H9 (cell line): ENCODE results near the gene DNAJB6. TPM values are rescaled to one million over a fixed set of nuclear protein-coding genes. Genes with fewer than 3 reads are reported as not detected.

Experiments
- DNase-seq: peaks from one replicate; pipeline ENCODE4 v3.0.0-alpha.2; 2017
- H2AFZ ChIP-seq: one replicate; pipeline ENCODE4 v1.6.1; 2013; ENCODE audit warnings: mild to moderate bottlenecking, low read length, control low read depth, moderate library complexity
- H2AK5ac ChIP-seq: 2 replicates; pipeline ENCODE4 v1.6.1; 2013; ENCODE audit warnings: low read length, control low read depth, mixed read lengths; ENCODE audit not compliant: insufficient read length
- H2BK120ac ChIP-seq: one replicate; pipeline ENCODE4 v1.6.1; 2013; ENCODE audit warnings: low read depth, mild to moderate bottlenecking, low read length, control low read depth, inconsistent platforms; ENCODE audit not compliant: poor library complexity, severe bottlenecking
- H2BK12ac ChIP-seq: 2 replicates; pipeline ENCODE4 v1.6.1; 2013; ENCODE audit warnings: low read length, control low read depth, mixed read lengths, low read depth; ENCODE audit not compliant: insufficient read length
- H2BK15ac ChIP-seq: 2 replicates; pipeline ENCODE4 v1.6.1; 2013; ENCODE audit warnings: low read depth, low read length, control low read depth
- H2BK20ac ChIP-seq: one replicate; pipeline ENCODE4 v1.6.1; 2013; ENCODE audit warnings: low read depth, mild to moderate bottlenecking, low read length, control low read depth, inconsistent platforms; ENCODE audit not compliant: poor library complexity, severe bottlenecking
- H2BK5ac ChIP-seq: 2 replicates; pipeline ENCODE4 v1.6.1; 2013; ENCODE audit warnings: low read length, control low read depth, mixed read lengths; ENCODE audit not compliant: insufficient read length
- H3K14ac ChIP-seq: 2 replicates; pipeline ENCODE4 v1.6.1; 2013; ENCODE audit warnings: low read length, control low read depth; ENCODE audit not compliant: insufficient read depth
- H3K18ac ChIP-seq: 2 replicates; pipeline ENCODE4 v1.6.1; 2013; ENCODE audit warnings: low read depth, mild to moderate bottlenecking, mixed read lengths, low read length, control low read depth; ENCODE audit not compliant: insufficient read length
- H3K23ac ChIP-seq: 2 replicates; pipeline ENCODE4 v1.6.1; 2013; ENCODE audit warnings: low read length, control low read depth, mixed read lengths, low read depth; ENCODE audit not compliant: insufficient read length
- H3K23me2 ChIP-seq: 2 replicates; pipeline ENCODE4 v1.6.1; 2013; ENCODE audit warnings: low read depth, mild to moderate bottlenecking, mixed read lengths, low read length, control low read depth; ENCODE audit not compliant: insufficient read length, poor library complexity, severe bottlenecking
- H3K27ac ChIP-seq: 2 replicates; pipeline ENCODE4 v1.5.1; 2013; ENCODE audit warnings: low read length, control low read depth, mixed read lengths, low read depth; ENCODE audit not compliant: insufficient read length
- H3K27me3 ChIP-seq: 2 replicates; pipeline ENCODE4 v1.6.1; 2013; ENCODE audit warnings: low read length, control low read depth, inconsistent platforms; ENCODE audit not compliant: insufficient read depth
- H3K4ac ChIP-seq: 2 replicates; pipeline ENCODE4 v1.6.1; 2013; ENCODE audit warnings: low read depth, mild to moderate bottlenecking, control low read depth, inconsistent platforms, low read length, moderate library complexity
- H3K4me1 ChIP-seq: 2 replicates; pipeline ENCODE4 v1.6.1; 2013; ENCODE audit warnings: low read length, control low read depth, inconsistent platforms; ENCODE audit not compliant: insufficient read depth
- H3K4me2 ChIP-seq: 2 replicates; pipeline ENCODE4 v1.6.1; 2013; ENCODE audit warnings: low read length, control low read depth, mixed read lengths; ENCODE audit not compliant: insufficient read length, insufficient read depth
- H3K56ac ChIP-seq: 2 replicates; pipeline ENCODE4 v1.6.1; 2013; ENCODE audit warnings: low read depth, mild to moderate bottlenecking, mixed read lengths, low read length, control low read depth; ENCODE audit not compliant: insufficient read length
- H3K79me1 ChIP-seq: 2 replicates; pipeline ENCODE4 v1.6.1; 2013; ENCODE audit warnings: low read depth, mild to moderate bottlenecking, moderate library complexity, low read length, control low read depth, inconsistent platforms; ENCODE audit not compliant: insufficient read depth, poor library complexity, severe bottlenecking
- H3K79me2 ChIP-seq: 2 replicates; pipeline ENCODE4 v1.6.1; 2013; ENCODE audit warnings: low read length, control low read depth, inconsistent platforms; ENCODE audit not compliant: insufficient read depth
- H3K9ac ChIP-seq: 2 replicates; pipeline ENCODE4 v1.6.1; 2013; ENCODE audit warnings: low read length, control low read depth, mixed read lengths; ENCODE audit not compliant: insufficient read length; ENCODE audit errors: extremely low read depth
- H3K9me3 ChIP-seq: one replicate; pipeline ENCODE4 v1.6.1; 2013; ENCODE audit warnings: low read depth, low read length, inconsistent platforms; ENCODE audit not compliant: control insufficient read depth
- H3T11ph ChIP-seq: one replicate; pipeline ENCODE4 v1.6.1; 2013; ENCODE audit warnings: mild to moderate bottlenecking, low read length, control low read depth, inconsistent platforms
- H4K20me1 ChIP-seq: one replicate; pipeline ENCODE4 v1.6.1; 2013; ENCODE audit not compliant: control insufficient read depth, insufficient read length, insufficient read depth
- H4K5ac ChIP-seq: 2 replicates; pipeline ENCODE4 v1.6.1; 2013; ENCODE audit warnings: low read depth, mild to moderate bottlenecking, mixed read lengths, low read length, control low read depth; ENCODE audit not compliant: insufficient read length
- H4K8ac ChIP-seq: replicated peaks from 2 replicates; pipeline ENCODE4 v1.6.1; 2013; ENCODE audit warnings: low read length, control low read depth, mixed read lengths, low read depth; ENCODE audit not compliant: insufficient read length
- H4K91ac ChIP-seq: 2 replicates; pipeline ENCODE4 v1.6.1; 2013; ENCODE audit warnings: low read depth, mild to moderate bottlenecking, moderate library complexity, mixed read lengths, low read length, control low read depth; ENCODE audit not compliant: insufficient read length
- H3K27ac Mint-ChIP-seq, 3 experiments: 2 replicates in 2 of 3; 3 replicates in 1 of 3; pipeline ENCODE4 v1.8.0; 2020 to 2021; ENCODE audit warnings: mixed read lengths in 3 of 3, mild to moderate bottlenecking in 1 of 3, moderate library complexity in 1 of 3
- H3K27me3 Mint-ChIP-seq: 2 replicates; pipeline ENCODE4 v1.8.0; 2021; ENCODE audit warnings: low read depth, mild to moderate bottlenecking, moderate library complexity, mixed read lengths
- H3K36me3 Mint-ChIP-seq, 3 experiments: 2 replicates in 2 of 3; 3 replicates in 1 of 3; pipeline ENCODE4 v1.8.0; 2020 to 2021; ENCODE audit warnings: low read depth in 3 of 3, mixed read lengths in 3 of 3; ENCODE audit not compliant: insufficient read depth in 1 of 3
- H3K4me1 Mint-ChIP-seq, 2 experiments: 2 replicates each; pipeline ENCODE4 v1.8.0; 2020; ENCODE audit warnings: mixed read lengths in 2 of 2
- H3K4me3 Mint-ChIP-seq, 2 experiments: 2 replicates in 1 of 2; 3 replicates in 1 of 2; pipeline ENCODE4 v1.8.0; 2020 to 2021; ENCODE audit warnings: mild to moderate bottlenecking in 2 of 2, mixed read lengths in 2 of 2, moderate library complexity in 1 of 2
- H3K9me3 Mint-ChIP-seq, 2 experiments: 2 replicates in 1 of 2; 3 replicates in 1 of 2; pipeline ENCODE4 v1.8.0; 2020; ENCODE audit warnings: mild to moderate bottlenecking in 2 of 2, mixed read lengths in 2 of 2, moderate library complexity in 1 of 2
- WGBS: extraction: QIAGEN DNeasy Blood & Tissue Kit; methylation state at CpG from one replicate; pipeline ENCODE4 v1.1.7; 2013; ENCODE audit warnings: missing lambda C conversion rate, low lambda C conversion rate, mixed read lengths; ENCODE audit not compliant: insufficient read length; ENCODE audit errors: extremely low coverage; 5-methylcytosine and 5-hydroxymethylcytosine counted together
- total RNA-seq: library from RNA; stranded (reverse); gene quantifications from 2 replicates; pipeline ENCODE4 v1.2.1, GENCODE V29; 2021
- TF ChIP-seq, protein P1 (sequence below): fragments of 200-600 bp; sonication (generic); conservative IDR thresholded peaks from 3 replicates; pipeline ENCODE4 v1.8.0; 2021; ENCODE audit warnings: antibody characterized with exemption, mild to moderate bottlenecking

The DNAJB6 gene
- total RNA-seq, 1 experiment from 2014 or later = 215 TPM

- Mint-ChIP-seq H3K27ac (peak overlapping the region in 1 of 3 experiments; percentile 33; a peak in 1 of 7 replicates), H3K4me1 (peaks cover 4 to 17% of the 10 kb centered on the region in 2 experiments), H3K4me3 (no peak overlapping the region), H3K9me3 (peaks cover 28% of the 10 kb centered on the region in 2 experiments), H3K36me3 (peaks cover 0 to 11% (median 7%) of the 10 kb centered on the region in 3 experiments; a peak in 4 of 7 replicates), H3K27me3 (peaks cover 56% of the 10 kb centered on the region)
- Histone ChIP-seq H3K14ac (no peak overlapping the region), H3K27ac (no peak overlapping the region), H2BK15ac (no peak overlapping the region), H3K23ac (no peak overlapping the region), H3K4ac (no peak overlapping the region), H3K9me3 (no peaks in the 10 kb centered on the region), H2BK120ac (no peak overlapping the region), H2AFZ (no peak overlapping the region), H4K91ac (no peak overlapping the region), H3K4me1 (no peaks in the 10 kb centered on the region), H3K23me2 (no peaks in the 10 kb centered on the region), H2BK5ac (no peak overlapping the region), H3K18ac (no peak overlapping the region), H3K27me3 (no peaks in the 10 kb centered on the region), H3K79me1 (no peaks in the 10 kb centered on the region), H2AK5ac (no peak overlapping the region), H4K5ac (no peak overlapping the region), H3K4me2 (no peak overlapping the region), H3K56ac (no peak overlapping the region), H4K8ac (no peak overlapping the region), H3T11ph (no peak overlapping the region), H4K20me1 (no peaks in the 10 kb centered on the region), H3K79me2 (no peaks in the 10 kb centered on the region), H2BK20ac (no peak overlapping the region), H3K9ac (no peak overlapping the region), H2BK12ac (no peak overlapping the region)
- TF ChIP-seq, protein P1, sequence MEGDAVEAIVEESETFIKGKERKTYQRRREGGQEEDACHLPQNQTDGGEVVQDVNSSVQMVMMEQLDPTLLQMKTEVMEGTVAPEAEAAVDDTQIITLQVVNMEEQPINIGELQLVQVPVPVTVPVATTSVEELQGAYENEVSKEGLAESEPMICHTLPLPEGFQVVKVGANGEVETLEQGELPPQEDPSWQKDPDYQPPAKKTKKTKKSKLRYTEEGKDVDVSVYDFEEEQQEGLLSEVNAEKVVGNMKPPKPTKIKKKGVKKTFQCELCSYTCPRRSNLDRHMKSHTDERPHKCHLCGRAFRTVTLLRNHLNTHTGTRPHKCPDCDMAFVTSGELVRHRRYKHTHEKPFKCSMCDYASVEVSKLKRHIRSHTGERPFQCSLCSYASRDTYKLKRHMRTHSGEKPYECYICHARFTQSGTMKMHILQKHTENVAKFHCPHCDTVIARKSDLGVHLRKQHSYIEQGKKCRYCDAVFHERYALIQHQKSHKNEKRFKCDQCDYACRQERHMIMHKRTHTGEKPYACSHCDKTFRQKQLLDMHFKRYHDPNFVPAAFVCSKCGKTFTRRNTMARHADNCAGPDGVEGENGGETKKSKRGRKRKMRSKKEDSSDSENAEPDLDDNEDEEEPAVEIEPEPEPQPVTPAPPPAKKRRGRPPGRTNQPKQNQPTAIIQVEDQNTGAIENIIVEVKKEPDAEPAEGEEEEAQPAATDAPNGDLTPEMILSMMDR = no peak
- no CpG with 5 or more reads among the region's 13 CpGs for WGBS
- DNase-seq = no peak
Observed at GRCh38 chr7:157436763-157437480, 100.1 kb downstream of the DNAJB6 start.
